Left kidney (tissue), 8 donors: ENCODE results near the gene MYPN. TPM values are rescaled to one million over a fixed set of nuclear protein-coding genes. Genes with fewer than 3 reads are reported as not detected.
A peak's percentile ranks its signal among the peaks of the same experiment; 100 is the strongest.
"Not testable (repeated sequence)": the region's sequence is repeated elsewhere in the genome, so short reads cannot be mapped to it uniquely, and the experiment has no call there.

Experiments
- DNase-seq: peaks from one replicate; pipeline ENCODE4 v3.0.0-alpha.2; 2013
- long read RNA-seq, 8 donors: transcript quantifications; one replicate each; lab custom pipeline, GENCODE V29; 2026
- polyA plus RNA-seq: library from polyadenylated mRNA; unstranded; fragments of 120-200 nt; gene quantifications from one replicate; pipeline ENCODE4 v1.2.1, GENCODE V29; 2013; ENCODE audit not compliant: insufficient read length

MYPN gene
- 0.03 TPM for polyA plus RNA-seq
- long read RNA-seq, donor 1 = 0 reads
- long read RNA-seq, donor 2 = 0 reads
- long read RNA-seq, donor 3 = 0 reads
- long read RNA-seq, donor 4 = 0 reads
- long read RNA-seq, donor 5 = 0 reads
- long read RNA-seq, donor 6 = 0 reads
- long read RNA-seq, donor 7 = 0 reads
- long read RNA-seq, donor 8 = 0 reads

- DNase-seq = no peak
These were observed at the start of gene MYPN for GRCh38 chr10:68109331-68109730. Gene MYPN, plus strand, starts transcription at chr10:68109488. Its CDS starts 11,951 bp downstream, at chr10:68121439.

- DNase-seq = no peak
These were observed 42.3 kb upstream of the MYPN start for GRCh38 chr10:68067029-68067428.

GRCh38 chr10:68067508-68067907 is 41.8 kb upstream of the MYPN start:
- no peak for DNase-seq

GRCh38 chr10:68073631-68074030 is 35.7 kb upstream of the MYPN start:
- no peak for DNase-seq

- DNase-seq = peak; percentile 30
These were observed 35.1 kb upstream of the MYPN start for GRCh38 chr10:68074031-68074774.

- DNase-seq = peak; percentile 90
These were observed 34.3 kb upstream of the MYPN start, which contains the start of gene HERC4 for GRCh38 chr10:68074775-68075549. Gene HERC4, minus strand, starts transcription at chr10:68075283. Its CDS starts 2,175 bp downstream, at chr10:68073108.

GRCh38 chr10:68075550-68076004 is 33.7 kb upstream of the MYPN start:
- DNase-seq = no peak

- DNase-seq = not testable (repeated sequence)
These were observed 33.2 kb upstream of the MYPN start for GRCh38 chr10:68076081-68076480.

- no peak for DNase-seq
These were observed 32.3 kb upstream of the MYPN start for GRCh38 chr10:68077026-68077425.

- DNase-seq = no peak
These were observed 29.9 kb upstream of the MYPN start for GRCh38 chr10:68079434-68079833.

GRCh38 chr10:68080853-68081431 is 28.3 kb upstream of the MYPN start:
- no peak for DNase-seq

- DNase-seq = no peak
These were observed 27.4 kb upstream of the MYPN start for GRCh38 chr10:68081916-68082315.

- DNase-seq = peak; percentile 14
These were observed 26.4 kb upstream of the MYPN start for GRCh38 chr10:68082872-68083271.

GRCh38 chr10:68083953-68084352 is 25.3 kb upstream of the MYPN start:
- DNase-seq = no peak

- no peak for DNase-seq
These were observed 24.8 kb upstream of the MYPN start for GRCh38 chr10:68084469-68084868.

GRCh38 chr10:68086011-68086410 is 23.3 kb upstream of the MYPN start:
- DNase-seq = no peak

GRCh38 chr10:68086910-68087684 is 22.2 kb upstream of the MYPN start:
- DNase-seq = no peak

- no peak for DNase-seq
These were observed 21.4 kb upstream of the MYPN start for GRCh38 chr10:68087685-68088401.

GRCh38 chr10:68088740-68089139 is 20.5 kb upstream of the MYPN start:
- no peak for DNase-seq

GRCh38 chr10:68090586-68090985 is 18.7 kb upstream of the MYPN start:
- DNase-seq = no peak

- no peak for DNase-seq
These were observed 16.8 kb upstream of the MYPN start for GRCh38 chr10:68092512-68092911.
